ENCODE data around the gene HES6.

The HES6 gene

GRCh38 chr2:238267884-238268680, 28.2 kb upstream of the HES6 start:
- TF ChIP-seq HDGF (IDR thresholded peaks at IDR 0.05; ENCODE audit: borderline replicate concordance) (no peak), SUZ12 (IDR thresholded peaks at IDR 0.05) (no peak), ARNT (IDR thresholded peaks at IDR 0.05) (no peak), ELF4 (IDR thresholded peaks at IDR 0.05) (no peak), L3MBTL2 (conservative IDR thresholded peaks at IDR 0.05) (no peak), CTBP1 (IDR thresholded peaks at IDR 0.05; ENCODE audit: borderline replicate concordance) (no peak), PKNOX1 (IDR thresholded peaks at IDR 0.05) (no peak), FOXA1 (IDR thresholded peaks at IDR 0.05) (no peak), NFRKB (IDR thresholded peaks at IDR 0.05) (no peak), LEF1 (IDR thresholded peaks at IDR 0.05; ENCODE audit: borderline replicate concordance) (no peak), SP1 (IDR thresholded peaks at IDR 0.05) (no peak), FOXK2 (IDR thresholded peaks at IDR 0.05) (no peak), TARDBP (IDR thresholded peaks at IDR 0.05) (no peak), ZNF384 (IDR thresholded peaks at IDR 0.05) (no peak), FOXM1 (IDR thresholded peaks at IDR 0.05; ENCODE audit: borderline replicate concordance) (no peak), BHLHE40 (IDR thresholded peaks at IDR 0.05; ENCODE audit: borderline replicate concordance) (no peak)
- ChIA-PET POLR2A (no interaction called here), CTCF (no interaction called here)
- DNase-seq (ENCODE audit: extremely low spot score), result no peak

- ChIA-PET POLR2A (no interaction called here), CTCF (no interaction called here)
- DNase-seq (ENCODE audit: extremely low spot score), result no peak
- TF ChIP-seq BHLHE40 (IDR thresholded peaks at IDR 0.05; ENCODE audit: borderline replicate concordance), result no peak
- TF ChIP-seq TARDBP (IDR thresholded peaks at IDR 0.05), result no peak
- TF ChIP-seq ZNF384 (IDR thresholded peaks at IDR 0.05), result no peak
- no peak for TF ChIP-seq ELF4 (IDR thresholded peaks at IDR 0.05)
- TF ChIP-seq SUZ12 (IDR thresholded peaks at IDR 0.05), result no peak
- TF ChIP-seq FOXK2 (IDR thresholded peaks at IDR 0.05), result no peak
- TF ChIP-seq NFRKB (IDR thresholded peaks at IDR 0.05), result no peak
- TF ChIP-seq SP1 (IDR thresholded peaks at IDR 0.05), result no peak
- TF ChIP-seq ARNT (IDR thresholded peaks at IDR 0.05), result no peak
- TF ChIP-seq HDGF (IDR thresholded peaks at IDR 0.05; ENCODE audit: borderline replicate concordance), result no peak
- TF ChIP-seq CTBP1 (IDR thresholded peaks at IDR 0.05; ENCODE audit: borderline replicate concordance), result no peak
- no peak for TF ChIP-seq PKNOX1 (IDR thresholded peaks at IDR 0.05)
- no peak for TF ChIP-seq FOXA1 (IDR thresholded peaks at IDR 0.05)
- TF ChIP-seq LEF1 (IDR thresholded peaks at IDR 0.05; ENCODE audit: borderline replicate concordance), result no peak
- no peak for TF ChIP-seq FOXM1 (IDR thresholded peaks at IDR 0.05; ENCODE audit: borderline replicate concordance)
- no peak for TF ChIP-seq L3MBTL2 (conservative IDR thresholded peaks at IDR 0.05)
Observed at GRCh38 chr2:238267341-238267710, 27.5 kb upstream of the HES6 start.

- CTCF ChIA-PET, result no interaction called here
- TF ChIP-seq HDGF (IDR thresholded peaks at IDR 0.05; ENCODE audit: borderline replicate concordance) (no peak), BHLHE40 (IDR thresholded peaks at IDR 0.05; ENCODE audit: borderline replicate concordance) (no peak)
- POLR2A ChIA-PET, result no interaction called here
- DNase-seq (ENCODE audit: extremely low spot score), result no peak
Observed at GRCh38 chr2:238265605-238266004, 25.8 kb upstream of the HES6 start.

GRCh38 chr2:238264072-238264460, 24.2 kb upstream of the HES6 start:
- ChIA-PET POLR2A (no interaction called here), CTCF (interaction anchor here (0.9 to 1.8 kb wide), 3 partner anchors 14 to 105 kb away, joined by 3 to 7 read pairs (median 6); no protein-coding TSS in a partner anchor)
- no peak for TF ChIP-seq ELF4 (IDR thresholded peaks at IDR 0.05)
- TF ChIP-seq ARNT (IDR thresholded peaks at IDR 0.05), result no peak
- TF ChIP-seq FOXK2 (IDR thresholded peaks at IDR 0.05), result no peak
- TF ChIP-seq ZNF384 (IDR thresholded peaks at IDR 0.05), result no peak
- TF ChIP-seq NFRKB (IDR thresholded peaks at IDR 0.05), result no peak
- TF ChIP-seq LEF1 (IDR thresholded peaks at IDR 0.05; ENCODE audit: borderline replicate concordance), result no peak
- no peak for TF ChIP-seq L3MBTL2 (conservative IDR thresholded peaks at IDR 0.05)
- no peak for TF ChIP-seq SUZ12 (IDR thresholded peaks at IDR 0.05)
- no peak for TF ChIP-seq PKNOX1 (IDR thresholded peaks at IDR 0.05)
- TF ChIP-seq BHLHE40 (IDR thresholded peaks at IDR 0.05; ENCODE audit: borderline replicate concordance), result no peak
- TF ChIP-seq FOXA1 (IDR thresholded peaks at IDR 0.05), result no peak
- TF ChIP-seq FOXM1 (IDR thresholded peaks at IDR 0.05; ENCODE audit: borderline replicate concordance), result no peak
- TF ChIP-seq TARDBP (IDR thresholded peaks at IDR 0.05), result no peak
- TF ChIP-seq HDGF (IDR thresholded peaks at IDR 0.05; ENCODE audit: borderline replicate concordance), result no peak
- no peak for TF ChIP-seq SP1 (IDR thresholded peaks at IDR 0.05)
- no peak for TF ChIP-seq CTBP1 (IDR thresholded peaks at IDR 0.05; ENCODE audit: borderline replicate concordance)
- DNase-seq (ENCODE audit: extremely low spot score), result no peak

GRCh38 chr2:238263204-238264071, 23.6 kb upstream of the HES6 start:
- peak; percentile 76 for DNase-seq (ENCODE audit: extremely low spot score)
- ChIA-PET CTCF (interaction anchor here (0.6 to 1.8 kb wide), 13 partner anchors 12 to 731 kb away, joined by 3 to 7 read pairs (median 3); no protein-coding TSS in a partner anchor), POLR2A (no interaction called here)
- TF ChIP-seq NFRKB (IDR thresholded peaks at IDR 0.05) (no peak), BHLHE40 (IDR thresholded peaks at IDR 0.05; ENCODE audit: borderline replicate concordance) (no peak), PKNOX1 (IDR thresholded peaks at IDR 0.05) (no peak), L3MBTL2 (conservative IDR thresholded peaks at IDR 0.05) (no peak), ZNF384 (IDR thresholded peaks at IDR 0.05) (no peak), FOXK2 (IDR thresholded peaks at IDR 0.05) (no peak), TARDBP (IDR thresholded peaks at IDR 0.05) (no peak), HDGF (IDR thresholded peaks at IDR 0.05; ENCODE audit: borderline replicate concordance) (no peak), CTBP1 (IDR thresholded peaks at IDR 0.05; ENCODE audit: borderline replicate concordance) (no peak), FOXA1 (IDR thresholded peaks at IDR 0.05) (no peak), SUZ12 (IDR thresholded peaks at IDR 0.05) (no peak), FOXM1 (IDR thresholded peaks at IDR 0.05; ENCODE audit: borderline replicate concordance) (no peak), SP1 (IDR thresholded peaks at IDR 0.05) (no peak)

Data from HEK293T (cell line).